Endothelial cell of umbilical vein (primary cell): Measurements from ENCODE around the gene PSMB8.

ENCODE experiments used
- CTCF ChIP-seq, 2 donors: IDR thresholded peaks; 1 replicate in 1 of 2; 2 replicates in 1 of 2; pipeline ENCODE4 v1.5.1; 2011; ENCODE audit warnings: low read length in 2 of 2, mild to moderate bottlenecking in 2 of 2, moderate library complexity in 2 of 2, control low read depth in 1 of 2, inconsistent platforms in 1 of 2, low read depth in 1 of 2; ENCODE audit not compliant: insufficient read depth in 1 of 2; ENCODE audit errors: extremely low read depth in 1 of 2
- EZH2 ChIP-seq: IDR thresholded peaks from 2 replicates; pipeline ENCODE4 v1.6.1; 2012; ENCODE audit warnings: borderline replicate concordance, low read depth, mild to moderate bottlenecking, moderate library complexity, low read length, inconsistent platforms; ENCODE audit not compliant: severe bottlenecking
- FOS ChIP-seq: IDR thresholded peaks from 2 replicates; pipeline ENCODE4 v1.6.1; 2011; ENCODE audit warnings: mild to moderate bottlenecking, low read length, moderate library complexity, borderline replicate concordance; ENCODE audit not compliant: insufficient read depth
- POLR2A ChIP-seq: IDR thresholded peaks from 2 replicates; pipeline ENCODE4 v1.6.1; 2012; ENCODE audit warnings: low read depth, mild to moderate bottlenecking, control low read depth, low read length

GRCh38 chr6:32803416-32803815 is 40.4 kb downstream of the PSMB8 start:
- TF ChIP-seq FOS (no peak), CTCF (IDR thresholded peaks at IDR 0.05; ENCODE audit: extremely low read depth in 1 of 2, insufficient read depth in 1 of 2, low read depth in 1 of 2, low read length in 2 of 2) (no peak), EZH2 (no peak), POLR2A (no peak)
